Measurements from ENCODE around the gene UGT1A6.

The UGT1A6 gene

GRCh38 chr2:233803292-233803911 lies 110.7 kb downstream of the UGT1A6 start:
- DNase-seq: no peak

GRCh38 chr2:233803994-233804393 lies 111.3 kb downstream of the UGT1A6 start:
- no peak for DNase-seq

GRCh38 chr2:233807215-233807865 lies 114.7 kb downstream of the UGT1A6 start:
- no peak for DNase-seq

- DNase-seq: no peak
These were observed 115.6 kb downstream of the UGT1A6 start for GRCh38 chr2:233807966-233808935.

GRCh38 chr2:233810385-233810784 lies 117.7 kb downstream of the UGT1A6 start:
- no peak for DNase-seq

- DNase-seq: no peak
These were observed 118.4 kb downstream of the UGT1A6 start for GRCh38 chr2:233811087-233811486.

- DNase-seq: no peak
These were observed 119.0 kb downstream of the UGT1A6 start for GRCh38 chr2:233811732-233812131.

- DNase-seq: no peak
These were observed 120.8 kb downstream of the UGT1A6 start for GRCh38 chr2:233813236-233814055.

GRCh38 chr2:233814056-233814835 lies 121.6 kb downstream of the UGT1A6 start:
- no peak for DNase-seq

- no peak for DNase-seq
These were observed 123.2 kb downstream of the UGT1A6 start for GRCh38 chr2:233815861-233816260.

- DNase-seq: no peak
These were observed 123.6 kb downstream of the UGT1A6 start for GRCh38 chr2:233816334-233816733.

- DNase-seq: no peak
These were observed 124.1 kb downstream of the UGT1A6 start for GRCh38 chr2:233816771-233817170.

- no peak for DNase-seq
These were observed 124.7 kb downstream of the UGT1A6 start for GRCh38 chr2:233817361-233817911.

GRCh38 chr2:233817995-233818638 lies 125.4 kb downstream of the UGT1A6 start:
- DNase-seq: no peak

- no peak for DNase-seq
These were observed 126.2 kb downstream of the UGT1A6 start for GRCh38 chr2:233818639-233819621.

- DNase-seq: no peak
These were observed 127.4 kb downstream of the UGT1A6 start for GRCh38 chr2:233819884-233820773.

- DNase-seq: no peak
These were observed 128.1 kb downstream of the UGT1A6 start for GRCh38 chr2:233820774-233821105.

GRCh38 chr2:233821196-233821595 lies 128.5 kb downstream of the UGT1A6 start:
- DNase-seq: no peak

GRCh38 chr2:233821709-233822100 lies 129.0 kb downstream of the UGT1A6 start:
- no peak for DNase-seq

All from activated CD4-positive, alpha-beta T cell treated with anti-CD3 and anti-CD28 coated beads for 48 hours (primary cell).